ENCODE measurements around the gene GLIS2.

Gene GLIS2

DNA sequence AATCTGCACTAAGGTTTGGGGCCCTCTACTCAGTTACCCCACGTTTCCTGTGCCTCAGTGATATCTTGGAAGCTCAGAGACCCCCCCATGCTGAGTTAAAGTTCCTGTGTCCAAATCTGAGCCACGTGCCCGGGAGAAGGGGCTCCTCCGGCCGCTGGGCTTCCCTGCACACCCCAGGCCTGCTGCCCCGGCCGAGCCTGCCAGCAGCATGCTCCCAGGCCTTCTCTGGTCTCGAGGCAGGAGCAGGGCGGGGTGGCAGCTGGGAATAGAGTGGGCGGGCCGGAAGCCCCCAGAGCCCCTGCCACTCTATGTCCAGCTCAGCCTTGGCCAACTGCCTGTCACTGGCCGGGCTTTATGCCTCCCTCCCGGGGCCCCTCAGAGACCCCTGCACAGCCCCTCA, 50.1 kb downstream of the GLIS2 start:
- H3K9ac ChIP-seq (ENCODE audit: low read depth, low read length, poor library complexity, severe bottlenecking): no peak overlapping the region
- H3K9me3 ChIP-seq (ENCODE audit: insufficient read depth, low read depth, low read length): no peaks in the 10 kb centered on the region
- no peaks in the 10 kb centered on the region for H3K9me2 ChIP-seq (replicated peaks; ENCODE audit: low read depth, low read length)
- no peaks in the 10 kb centered on the region for H3K79me2 ChIP-seq (ENCODE audit: insufficient read depth, low read length)
- H3K27me3 ChIP-seq (ENCODE audit: insufficient read depth, low read length, poor library complexity, severe bottlenecking): no peaks in the 10 kb centered on the region
- H2AFZ ChIP-seq (ENCODE audit: low read length): no peak overlapping the region
- H3K36me3 ChIP-seq (ENCODE audit: insufficient read depth, low read length): peaks cover 8% of the 10 kb centered on the region; the same call in 1 of the 2 replicates
- no peaks in the 10 kb centered on the region for H3K4me1 ChIP-seq (ENCODE audit: insufficient read depth, low read length, poor library complexity, severe bottlenecking)
- H3F3A ChIP-seq (ENCODE audit: low read depth): no peaks in the 10 kb centered on the region
- no peaks in the 10 kb centered on the region for H4K20me1 ChIP-seq (ENCODE audit: insufficient read depth, low read length, poor library complexity, severe bottlenecking)
- TF ChIP-seq, protein P1, sequence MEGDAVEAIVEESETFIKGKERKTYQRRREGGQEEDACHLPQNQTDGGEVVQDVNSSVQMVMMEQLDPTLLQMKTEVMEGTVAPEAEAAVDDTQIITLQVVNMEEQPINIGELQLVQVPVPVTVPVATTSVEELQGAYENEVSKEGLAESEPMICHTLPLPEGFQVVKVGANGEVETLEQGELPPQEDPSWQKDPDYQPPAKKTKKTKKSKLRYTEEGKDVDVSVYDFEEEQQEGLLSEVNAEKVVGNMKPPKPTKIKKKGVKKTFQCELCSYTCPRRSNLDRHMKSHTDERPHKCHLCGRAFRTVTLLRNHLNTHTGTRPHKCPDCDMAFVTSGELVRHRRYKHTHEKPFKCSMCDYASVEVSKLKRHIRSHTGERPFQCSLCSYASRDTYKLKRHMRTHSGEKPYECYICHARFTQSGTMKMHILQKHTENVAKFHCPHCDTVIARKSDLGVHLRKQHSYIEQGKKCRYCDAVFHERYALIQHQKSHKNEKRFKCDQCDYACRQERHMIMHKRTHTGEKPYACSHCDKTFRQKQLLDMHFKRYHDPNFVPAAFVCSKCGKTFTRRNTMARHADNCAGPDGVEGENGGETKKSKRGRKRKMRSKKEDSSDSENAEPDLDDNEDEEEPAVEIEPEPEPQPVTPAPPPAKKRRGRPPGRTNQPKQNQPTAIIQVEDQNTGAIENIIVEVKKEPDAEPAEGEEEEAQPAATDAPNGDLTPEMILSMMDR (conservative IDR thresholded peaks at IDR 0.05; ENCODE audit: low read length): no peak
- no peak for TF ChIP-seq EZH2phosphoT487 (IDR thresholded peaks at IDR 0.05; ENCODE audit: borderline replicate concordance)
- H3K4me2 ChIP-seq (ENCODE audit: low read depth, low read length, poor library complexity, severe bottlenecking): no peak overlapping the region
- no peak overlapping the region for H3K4me3 ChIP-seq (ENCODE audit: low read length, poor library complexity, severe bottlenecking)

DNA sequence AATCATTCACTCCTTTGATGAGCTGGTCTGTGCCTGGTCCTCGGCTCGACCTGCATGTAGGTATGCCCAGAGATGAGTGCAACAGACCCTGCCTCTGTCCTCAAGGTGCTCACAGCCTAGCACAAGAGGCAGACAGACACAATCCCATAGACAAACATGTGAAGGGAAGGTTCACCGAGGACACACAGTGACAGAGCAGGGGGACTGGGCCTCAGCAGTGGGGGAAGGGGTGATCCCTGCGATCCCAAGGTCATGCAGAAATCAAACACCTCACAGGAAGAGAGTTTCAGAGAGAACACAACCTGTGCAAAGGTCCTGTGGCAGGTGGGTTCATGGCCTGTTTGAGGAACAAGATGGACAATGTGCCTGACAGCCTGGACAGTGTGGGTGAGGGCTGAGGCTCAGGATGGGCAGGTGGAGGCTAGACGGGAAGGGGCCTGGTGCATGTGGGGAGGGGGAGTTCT, 51.6 kb downstream of the GLIS2 start:
- Histone ChIP-seq H3K79me2 (ENCODE audit: insufficient read depth, low read length) (no peaks in the 10 kb centered on the region), H3K4me2 (ENCODE audit: low read depth, low read length, poor library complexity, severe bottlenecking) (no peak overlapping the region), H3K36me3 (ENCODE audit: insufficient read depth, low read length) (peaks cover 3% of the 10 kb centered on the region; the same call in 1 of the 2 replicates), H3K27me3 (ENCODE audit: insufficient read depth, low read length, poor library complexity, severe bottlenecking) (no peaks in the 10 kb centered on the region), H3K9me2 (replicated peaks; ENCODE audit: low read depth, low read length) (no peaks in the 10 kb centered on the region), H2AFZ (ENCODE audit: low read length) (no peak overlapping the region), H3K4me1 (ENCODE audit: insufficient read depth, low read length, poor library complexity, severe bottlenecking) (no peaks in the 10 kb centered on the region), H3K4me3 (ENCODE audit: low read length, poor library complexity, severe bottlenecking) (no peak overlapping the region), H3F3A (ENCODE audit: low read depth) (no peaks in the 10 kb centered on the region), H3K9ac (ENCODE audit: low read depth, low read length, poor library complexity, severe bottlenecking) (no peak overlapping the region), H3K9me3 (ENCODE audit: insufficient read depth, low read depth, low read length) (no peaks in the 10 kb centered on the region), H4K20me1 (ENCODE audit: insufficient read depth, low read length, poor library complexity, severe bottlenecking) (no peaks in the 10 kb centered on the region)
- no peak for TF ChIP-seq EZH2phosphoT487 (IDR thresholded peaks at IDR 0.05; ENCODE audit: borderline replicate concordance)
- TF ChIP-seq, protein P1 (conservative IDR thresholded peaks at IDR 0.05; ENCODE audit: low read length): no peak

DNA sequence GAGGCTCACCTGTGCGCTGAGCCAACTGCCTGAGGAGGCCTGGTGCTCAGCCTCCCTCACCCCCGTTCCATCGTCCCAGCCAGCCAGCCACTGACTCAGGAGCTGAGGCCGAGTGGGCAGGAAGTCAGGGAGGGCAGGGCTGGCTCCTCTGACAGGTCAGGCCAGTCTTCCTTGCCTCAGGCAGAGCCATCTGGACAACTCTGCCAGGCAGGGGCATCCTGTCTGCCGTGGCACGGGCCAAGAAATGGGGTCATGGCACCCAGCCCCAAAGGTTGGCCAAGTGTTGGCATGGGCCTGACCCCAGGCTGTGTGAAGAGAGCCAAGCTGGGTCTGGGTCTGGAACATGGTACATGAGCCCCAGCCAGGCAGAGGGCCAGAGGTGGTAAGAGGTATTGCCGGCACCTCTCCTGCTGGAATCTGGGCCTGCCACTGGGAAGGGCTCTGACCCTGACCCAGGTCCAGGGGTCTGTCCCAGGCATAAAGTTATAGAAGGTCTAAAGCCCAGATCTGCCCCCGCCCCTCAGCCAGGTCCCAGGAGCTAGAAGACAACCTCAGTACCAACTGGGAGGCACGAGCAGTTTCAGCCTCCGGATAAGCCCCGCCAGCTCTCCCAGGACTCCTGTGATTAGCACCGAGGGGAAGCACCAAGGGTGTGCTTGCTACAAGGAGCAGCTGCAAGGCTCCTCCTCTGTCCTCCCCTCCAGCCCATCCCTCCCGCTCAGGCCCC, 53.3 kb downstream of the GLIS2 start:
- TF ChIP-seq EZH2phosphoT487 (IDR thresholded peaks at IDR 0.05; ENCODE audit: borderline replicate concordance): no peak
- TF ChIP-seq, protein P1 (conservative IDR thresholded peaks at IDR 0.05; ENCODE audit: low read length): no peak
- peaks cover 3% of the 10 kb centered on the region; the same call in 1 of the 2 replicates for H3K36me3 ChIP-seq (ENCODE audit: insufficient read depth, low read length)
- H3K27me3 ChIP-seq (ENCODE audit: insufficient read depth, low read length, poor library complexity, severe bottlenecking): no peaks in the 10 kb centered on the region
- H3F3A ChIP-seq (ENCODE audit: low read depth): no peaks in the 10 kb centered on the region
- no peak overlapping the region for H3K4me3 ChIP-seq (ENCODE audit: low read length, poor library complexity, severe bottlenecking)
- no peak overlapping the region for H2AFZ ChIP-seq (ENCODE audit: low read length)
- no peaks in the 10 kb centered on the region for H3K9me2 ChIP-seq (replicated peaks; ENCODE audit: low read depth, low read length)
- no peaks in the 10 kb centered on the region for H3K79me2 ChIP-seq (ENCODE audit: insufficient read depth, low read length)
- no peak overlapping the region for H3K4me2 ChIP-seq (ENCODE audit: low read depth, low read length, poor library complexity, severe bottlenecking)
- H3K4me1 ChIP-seq (ENCODE audit: insufficient read depth, low read length, poor library complexity, severe bottlenecking): no peaks in the 10 kb centered on the region
- no peak overlapping the region for H3K9ac ChIP-seq (ENCODE audit: low read depth, low read length, poor library complexity, severe bottlenecking)
- H4K20me1 ChIP-seq (ENCODE audit: insufficient read depth, low read length, poor library complexity, severe bottlenecking): no peaks in the 10 kb centered on the region
- no peaks in the 10 kb centered on the region for H3K9me3 ChIP-seq (ENCODE audit: insufficient read depth, low read depth, low read length)

Data from Loucy (cell line).